H9 (cell line): ENCODE results near the gene GPR107. TPM values are rescaled to one million over a fixed set of nuclear protein-coding genes. Genes with fewer than 3 reads are reported as not detected.

Experiments used
- DNase-seq: peaks from one replicate; pipeline ENCODE4 v3.0.0-alpha.2; 2017
- H2AFZ ChIP-seq: one replicate; pipeline ENCODE4 v1.6.1; 2013; ENCODE audit warnings: mild to moderate bottlenecking, low read length, control low read depth, moderate library complexity
- H2AK5ac ChIP-seq: 2 replicates; pipeline ENCODE4 v1.6.1; 2013; ENCODE audit warnings: low read length, control low read depth, mixed read lengths; ENCODE audit not compliant: insufficient read length
- H2BK120ac ChIP-seq: one replicate; pipeline ENCODE4 v1.6.1; 2013; ENCODE audit warnings: low read depth, mild to moderate bottlenecking, low read length, control low read depth, inconsistent platforms; ENCODE audit not compliant: poor library complexity, severe bottlenecking
- H2BK12ac ChIP-seq: 2 replicates; pipeline ENCODE4 v1.6.1; 2013; ENCODE audit warnings: low read length, control low read depth, mixed read lengths, low read depth; ENCODE audit not compliant: insufficient read length
- H2BK15ac ChIP-seq: 2 replicates; pipeline ENCODE4 v1.6.1; 2013; ENCODE audit warnings: low read depth, low read length, control low read depth
- H2BK20ac ChIP-seq: one replicate; pipeline ENCODE4 v1.6.1; 2013; ENCODE audit warnings: low read depth, mild to moderate bottlenecking, low read length, control low read depth, inconsistent platforms; ENCODE audit not compliant: poor library complexity, severe bottlenecking
- H2BK5ac ChIP-seq: 2 replicates; pipeline ENCODE4 v1.6.1; 2013; ENCODE audit warnings: low read length, control low read depth, mixed read lengths; ENCODE audit not compliant: insufficient read length
- H3K14ac ChIP-seq: 2 replicates; pipeline ENCODE4 v1.6.1; 2013; ENCODE audit warnings: low read length, control low read depth; ENCODE audit not compliant: insufficient read depth
- H3K18ac ChIP-seq: 2 replicates; pipeline ENCODE4 v1.6.1; 2013; ENCODE audit warnings: low read depth, mild to moderate bottlenecking, mixed read lengths, low read length, control low read depth; ENCODE audit not compliant: insufficient read length
- H3K23ac ChIP-seq: 2 replicates; pipeline ENCODE4 v1.6.1; 2013; ENCODE audit warnings: low read length, control low read depth, mixed read lengths, low read depth; ENCODE audit not compliant: insufficient read length
- H3K23me2 ChIP-seq: 2 replicates; pipeline ENCODE4 v1.6.1; 2013; ENCODE audit warnings: low read depth, mild to moderate bottlenecking, mixed read lengths, low read length, control low read depth; ENCODE audit not compliant: insufficient read length, poor library complexity, severe bottlenecking
- H3K27ac ChIP-seq: 2 replicates; pipeline ENCODE4 v1.5.1; 2013; ENCODE audit warnings: low read length, control low read depth, mixed read lengths, low read depth; ENCODE audit not compliant: insufficient read length
- H3K27me3 ChIP-seq: 2 replicates; pipeline ENCODE4 v1.6.1; 2013; ENCODE audit warnings: low read length, control low read depth, inconsistent platforms; ENCODE audit not compliant: insufficient read depth
- H3K4ac ChIP-seq: 2 replicates; pipeline ENCODE4 v1.6.1; 2013; ENCODE audit warnings: low read depth, mild to moderate bottlenecking, control low read depth, inconsistent platforms, low read length, moderate library complexity
- H3K4me1 ChIP-seq: 2 replicates; pipeline ENCODE4 v1.6.1; 2013; ENCODE audit warnings: low read length, control low read depth, inconsistent platforms; ENCODE audit not compliant: insufficient read depth
- H3K4me2 ChIP-seq: 2 replicates; pipeline ENCODE4 v1.6.1; 2013; ENCODE audit warnings: low read length, control low read depth, mixed read lengths; ENCODE audit not compliant: insufficient read length, insufficient read depth
- H3K56ac ChIP-seq: 2 replicates; pipeline ENCODE4 v1.6.1; 2013; ENCODE audit warnings: low read depth, mild to moderate bottlenecking, mixed read lengths, low read length, control low read depth; ENCODE audit not compliant: insufficient read length
- H3K79me1 ChIP-seq: 2 replicates; pipeline ENCODE4 v1.6.1; 2013; ENCODE audit warnings: low read depth, mild to moderate bottlenecking, moderate library complexity, low read length, control low read depth, inconsistent platforms; ENCODE audit not compliant: insufficient read depth, poor library complexity, severe bottlenecking
- H3K79me2 ChIP-seq: 2 replicates; pipeline ENCODE4 v1.6.1; 2013; ENCODE audit warnings: low read length, control low read depth, inconsistent platforms; ENCODE audit not compliant: insufficient read depth
- H3K9ac ChIP-seq: 2 replicates; pipeline ENCODE4 v1.6.1; 2013; ENCODE audit warnings: low read length, control low read depth, mixed read lengths; ENCODE audit not compliant: insufficient read length; ENCODE audit errors: extremely low read depth
- H3K9me3 ChIP-seq: one replicate; pipeline ENCODE4 v1.6.1; 2013; ENCODE audit warnings: low read depth, low read length, inconsistent platforms; ENCODE audit not compliant: control insufficient read depth
- H3T11ph ChIP-seq: one replicate; pipeline ENCODE4 v1.6.1; 2013; ENCODE audit warnings: mild to moderate bottlenecking, low read length, control low read depth, inconsistent platforms
- H4K20me1 ChIP-seq: one replicate; pipeline ENCODE4 v1.6.1; 2013; ENCODE audit not compliant: control insufficient read depth, insufficient read length, insufficient read depth
- H4K5ac ChIP-seq: 2 replicates; pipeline ENCODE4 v1.6.1; 2013; ENCODE audit warnings: low read depth, mild to moderate bottlenecking, mixed read lengths, low read length, control low read depth; ENCODE audit not compliant: insufficient read length
- H4K8ac ChIP-seq: replicated peaks from 2 replicates; pipeline ENCODE4 v1.6.1; 2013; ENCODE audit warnings: low read length, control low read depth, mixed read lengths, low read depth; ENCODE audit not compliant: insufficient read length
- H4K91ac ChIP-seq: 2 replicates; pipeline ENCODE4 v1.6.1; 2013; ENCODE audit warnings: low read depth, mild to moderate bottlenecking, moderate library complexity, mixed read lengths, low read length, control low read depth; ENCODE audit not compliant: insufficient read length
- H3K27ac Mint-ChIP-seq, 3 experiments: 2 replicates in 2 of 3; 3 replicates in 1 of 3; pipeline ENCODE4 v1.8.0; 2020 to 2021; ENCODE audit warnings: mixed read lengths in 3 of 3, mild to moderate bottlenecking in 1 of 3, moderate library complexity in 1 of 3
- H3K27me3 Mint-ChIP-seq: 2 replicates; pipeline ENCODE4 v1.8.0; 2021; ENCODE audit warnings: low read depth, mild to moderate bottlenecking, moderate library complexity, mixed read lengths
- H3K36me3 Mint-ChIP-seq, 3 experiments: 2 replicates in 2 of 3; 3 replicates in 1 of 3; pipeline ENCODE4 v1.8.0; 2020 to 2021; ENCODE audit warnings: low read depth in 3 of 3, mixed read lengths in 3 of 3; ENCODE audit not compliant: insufficient read depth in 1 of 3
- H3K4me1 Mint-ChIP-seq, 2 experiments: 2 replicates each; pipeline ENCODE4 v1.8.0; 2020; ENCODE audit warnings: mixed read lengths in 2 of 2
- H3K4me3 Mint-ChIP-seq, 2 experiments: 2 replicates in 1 of 2; 3 replicates in 1 of 2; pipeline ENCODE4 v1.8.0; 2020 to 2021; ENCODE audit warnings: mild to moderate bottlenecking in 2 of 2, mixed read lengths in 2 of 2, moderate library complexity in 1 of 2
- H3K9me3 Mint-ChIP-seq, 2 experiments: 2 replicates in 1 of 2; 3 replicates in 1 of 2; pipeline ENCODE4 v1.8.0; 2020; ENCODE audit warnings: mild to moderate bottlenecking in 2 of 2, mixed read lengths in 2 of 2, moderate library complexity in 1 of 2
- WGBS: extraction: QIAGEN DNeasy Blood & Tissue Kit; methylation state at CpG from one replicate; pipeline ENCODE4 v1.1.7; 2013; ENCODE audit warnings: missing lambda C conversion rate, low lambda C conversion rate, mixed read lengths; ENCODE audit not compliant: insufficient read length; ENCODE audit errors: extremely low coverage; 5-methylcytosine and 5-hydroxymethylcytosine counted together
- total RNA-seq: library from RNA; stranded (reverse); gene quantifications from 2 replicates; pipeline ENCODE4 v1.2.1, GENCODE V29; 2021
- TF ChIP-seq, protein P1 (sequence below): fragments of 200-600 bp; sonication (generic); conservative IDR thresholded peaks from 3 replicates; pipeline ENCODE4 v1.8.0; 2021; ENCODE audit warnings: antibody characterized with exemption, mild to moderate bottlenecking

The GPR107 gene
- total RNA-seq, 1 experiment from 2014 or later = 38.0 TPM

DNA sequence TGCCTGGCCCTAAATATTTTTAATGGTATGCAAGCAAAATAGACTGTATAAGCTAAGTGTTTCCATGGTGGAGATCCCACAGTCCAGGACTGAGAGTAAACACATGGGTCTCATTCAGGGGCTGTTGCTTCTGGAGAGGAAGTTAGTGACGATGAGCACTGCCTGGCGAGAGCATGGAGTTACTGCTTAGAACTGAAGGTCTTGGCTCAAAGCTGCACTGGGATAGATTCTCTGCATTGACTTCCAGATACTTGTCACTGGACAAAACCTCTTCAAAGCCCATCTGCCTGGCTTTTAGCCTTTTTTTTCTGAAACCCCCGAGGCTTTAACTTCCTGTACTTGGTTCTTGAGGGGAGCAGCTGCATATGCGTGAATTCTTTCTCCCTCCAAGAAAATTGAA lies 39.2 kb downstream of the GPR107 start:
- Histone ChIP-seq H3K79me1 (no peaks in the 10 kb centered on the region), H2AK5ac (no peak overlapping the region), H4K91ac (no peak overlapping the region), H3K18ac (no peak overlapping the region), H2BK5ac (no peak overlapping the region), H2BK20ac (no peak overlapping the region), H3K27ac (no peak overlapping the region), H3K79me2 (no peaks in the 10 kb centered on the region), H4K20me1 (no peaks in the 10 kb centered on the region), H3K27me3 (no peaks in the 10 kb centered on the region), H3K14ac (no peak overlapping the region), H3K4me1 (no peaks in the 10 kb centered on the region), H3K4me2 (no peak overlapping the region), H3K9ac (no peak overlapping the region), H2BK15ac (no peak overlapping the region), H3K23ac (no peak overlapping the region), H3K9me3 (no peaks in the 10 kb centered on the region), H3T11ph (no peak overlapping the region), H2AFZ (no peak overlapping the region), H4K5ac (no peak overlapping the region), H4K8ac (no peak overlapping the region), H3K56ac (no peak overlapping the region), H3K4ac (no peak overlapping the region), H2BK120ac (no peak overlapping the region), H2BK12ac (no peak overlapping the region), H3K23me2 (no peaks in the 10 kb centered on the region)
- DNase-seq = no peak
- TF ChIP-seq, protein P1, sequence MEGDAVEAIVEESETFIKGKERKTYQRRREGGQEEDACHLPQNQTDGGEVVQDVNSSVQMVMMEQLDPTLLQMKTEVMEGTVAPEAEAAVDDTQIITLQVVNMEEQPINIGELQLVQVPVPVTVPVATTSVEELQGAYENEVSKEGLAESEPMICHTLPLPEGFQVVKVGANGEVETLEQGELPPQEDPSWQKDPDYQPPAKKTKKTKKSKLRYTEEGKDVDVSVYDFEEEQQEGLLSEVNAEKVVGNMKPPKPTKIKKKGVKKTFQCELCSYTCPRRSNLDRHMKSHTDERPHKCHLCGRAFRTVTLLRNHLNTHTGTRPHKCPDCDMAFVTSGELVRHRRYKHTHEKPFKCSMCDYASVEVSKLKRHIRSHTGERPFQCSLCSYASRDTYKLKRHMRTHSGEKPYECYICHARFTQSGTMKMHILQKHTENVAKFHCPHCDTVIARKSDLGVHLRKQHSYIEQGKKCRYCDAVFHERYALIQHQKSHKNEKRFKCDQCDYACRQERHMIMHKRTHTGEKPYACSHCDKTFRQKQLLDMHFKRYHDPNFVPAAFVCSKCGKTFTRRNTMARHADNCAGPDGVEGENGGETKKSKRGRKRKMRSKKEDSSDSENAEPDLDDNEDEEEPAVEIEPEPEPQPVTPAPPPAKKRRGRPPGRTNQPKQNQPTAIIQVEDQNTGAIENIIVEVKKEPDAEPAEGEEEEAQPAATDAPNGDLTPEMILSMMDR = no peak
- H3K27ac Mint-ChIP-seq = peak overlapping the region in 1 of 3 experiments; percentile 63; a peak in 1 of 7 replicates
- H3K36me3 Mint-ChIP-seq = peaks cover 13 to 67% (median 57%) of the 10 kb centered on the region in 3 experiments; a peak in 6 of 7 replicates
- no peaks in the 10 kb centered on the region for H3K9me3 Mint-ChIP-seq
- H3K4me1 Mint-ChIP-seq = no peaks in the 10 kb centered on the region
- WGBS = no CpG with 5 or more reads among the region's 4 CpGs
- no peaks in the 10 kb centered on the region for H3K27me3 Mint-ChIP-seq
- H3K4me3 Mint-ChIP-seq = no peak overlapping the region
